Measurements from ENCODE around the gene COL6A3. TPM values are rescaled to one million over a fixed set of nuclear protein-coding genes. Genes with fewer than 3 reads are reported as not detected.

Gene COL6A3
- total RNA-seq, 1 donor = 1,478 TPM

DNA sequence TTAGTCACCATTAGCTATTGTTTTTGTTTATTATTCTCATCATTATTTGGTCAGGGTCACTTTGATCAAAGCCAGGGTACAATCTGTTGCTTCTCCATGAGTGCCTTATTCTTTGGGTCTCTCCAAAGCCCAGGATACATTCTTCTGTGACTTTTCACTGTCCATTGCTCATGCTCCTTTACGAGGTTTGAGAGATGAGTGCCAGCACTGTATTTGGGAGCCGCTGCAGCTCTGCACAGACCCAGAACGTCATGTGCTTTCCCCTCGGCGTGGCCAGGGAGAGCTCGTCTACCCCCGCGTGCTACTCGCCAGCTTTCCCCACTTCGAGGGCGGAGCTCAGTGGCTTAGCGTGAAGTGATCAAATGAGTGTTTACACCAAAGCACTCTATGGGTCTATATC lies 123.7 kb downstream of the COL6A3 start:
- DNase-seq (ENCODE audit: low read depth) = peak; percentile 89
- H3K4me3 ChIP-seq (ENCODE audit: low read depth, low read length) = no peak overlapping the region
- TF ChIP-seq, protein P1, sequence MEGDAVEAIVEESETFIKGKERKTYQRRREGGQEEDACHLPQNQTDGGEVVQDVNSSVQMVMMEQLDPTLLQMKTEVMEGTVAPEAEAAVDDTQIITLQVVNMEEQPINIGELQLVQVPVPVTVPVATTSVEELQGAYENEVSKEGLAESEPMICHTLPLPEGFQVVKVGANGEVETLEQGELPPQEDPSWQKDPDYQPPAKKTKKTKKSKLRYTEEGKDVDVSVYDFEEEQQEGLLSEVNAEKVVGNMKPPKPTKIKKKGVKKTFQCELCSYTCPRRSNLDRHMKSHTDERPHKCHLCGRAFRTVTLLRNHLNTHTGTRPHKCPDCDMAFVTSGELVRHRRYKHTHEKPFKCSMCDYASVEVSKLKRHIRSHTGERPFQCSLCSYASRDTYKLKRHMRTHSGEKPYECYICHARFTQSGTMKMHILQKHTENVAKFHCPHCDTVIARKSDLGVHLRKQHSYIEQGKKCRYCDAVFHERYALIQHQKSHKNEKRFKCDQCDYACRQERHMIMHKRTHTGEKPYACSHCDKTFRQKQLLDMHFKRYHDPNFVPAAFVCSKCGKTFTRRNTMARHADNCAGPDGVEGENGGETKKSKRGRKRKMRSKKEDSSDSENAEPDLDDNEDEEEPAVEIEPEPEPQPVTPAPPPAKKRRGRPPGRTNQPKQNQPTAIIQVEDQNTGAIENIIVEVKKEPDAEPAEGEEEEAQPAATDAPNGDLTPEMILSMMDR (IDR thresholded peaks at IDR 0.05; ENCODE audit: insufficient read depth, low read length) = no peak

DNA sequence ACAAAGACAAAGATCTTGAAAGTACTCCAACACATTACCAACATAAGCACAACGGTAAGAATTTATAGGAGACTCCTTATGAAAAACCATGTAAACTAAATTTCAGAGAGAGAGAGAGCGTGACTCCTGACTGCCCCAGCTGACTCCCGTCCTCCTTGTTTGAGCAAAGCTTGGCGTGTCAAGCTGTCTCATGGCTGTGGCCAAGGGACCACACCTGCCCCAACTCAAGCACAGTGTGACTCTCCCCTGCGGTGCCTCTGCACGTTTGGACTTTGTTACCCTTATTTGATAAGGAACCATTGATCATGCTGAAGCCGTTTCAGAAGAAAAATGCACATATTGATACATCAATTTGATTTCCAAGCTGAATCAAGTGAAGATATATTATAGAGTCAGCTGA lies 124.8 kb downstream of the COL6A3 start:
- DNase-seq (ENCODE audit: low read depth) = no peak
- no peak overlapping the region for H3K4me3 ChIP-seq (ENCODE audit: low read depth, low read length)
- TF ChIP-seq, protein P1 (IDR thresholded peaks at IDR 0.05; ENCODE audit: insufficient read depth, low read length) = no peak

DNA sequence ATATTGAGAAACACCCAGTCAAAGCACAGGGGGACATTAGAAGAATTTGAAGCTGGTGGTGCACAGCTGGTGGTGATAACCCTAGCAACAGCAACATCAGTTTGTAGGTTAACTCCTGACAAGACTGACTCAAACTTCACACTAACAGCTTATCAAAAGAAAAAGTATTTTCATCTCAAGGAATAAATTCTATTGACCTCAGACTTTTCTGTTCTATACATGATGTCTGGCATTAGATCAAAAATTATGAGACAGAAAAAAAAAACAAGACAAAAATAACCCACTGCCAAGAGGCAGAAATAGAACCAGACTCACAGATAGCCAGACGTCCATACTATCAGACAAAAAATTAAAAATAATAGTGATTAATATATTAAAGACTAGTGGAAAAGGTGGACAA lies 126.1 kb downstream of the COL6A3 start:
- H3K4me3 ChIP-seq (ENCODE audit: low read depth, low read length) = no peak overlapping the region
- DNase-seq (ENCODE audit: low read depth) = peak; percentile 41
- TF ChIP-seq, protein P1 (IDR thresholded peaks at IDR 0.05; ENCODE audit: insufficient read depth, low read length) = no peak

DNA sequence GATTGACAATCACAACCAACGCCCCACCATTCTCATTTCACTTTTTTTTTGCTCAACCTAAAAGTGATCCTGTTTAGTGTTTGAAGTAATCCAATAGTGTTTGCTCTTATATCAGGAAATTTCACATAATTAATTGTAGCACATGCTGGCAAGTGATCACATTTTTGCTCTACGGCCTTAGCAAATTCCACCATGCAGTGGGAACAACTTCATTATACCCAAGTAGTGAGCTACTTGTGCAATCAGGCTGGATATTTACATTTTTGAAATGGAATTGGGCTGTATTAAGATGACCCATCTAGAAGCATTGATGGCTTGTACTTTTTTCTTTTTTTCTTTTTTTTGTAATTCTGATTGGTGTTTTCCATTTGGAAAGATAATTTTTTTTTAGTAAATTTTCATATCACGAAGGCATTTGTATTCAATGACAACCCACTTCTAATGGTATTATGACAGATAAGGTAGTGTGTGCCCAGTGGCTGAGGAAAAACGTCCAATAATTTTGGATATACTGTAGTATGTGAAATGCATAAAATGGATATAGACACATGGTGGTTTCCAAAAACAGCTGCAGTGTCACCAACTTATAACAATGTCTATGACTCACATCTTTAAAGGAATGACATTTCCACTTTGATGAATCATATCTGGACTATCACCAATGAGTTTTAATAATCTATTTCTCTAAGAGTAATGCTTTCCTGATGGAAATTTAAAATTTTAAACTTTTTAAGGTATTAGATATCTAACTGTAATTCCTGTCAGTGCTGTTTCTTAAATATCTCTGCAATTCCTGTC lies 130.6 kb downstream of the COL6A3 start:
- TF ChIP-seq, protein P1 (IDR thresholded peaks at IDR 0.05; ENCODE audit: insufficient read depth, low read length) = no peak
- H3K4me3 ChIP-seq (ENCODE audit: low read depth, low read length) = no peak overlapping the region

DNA sequence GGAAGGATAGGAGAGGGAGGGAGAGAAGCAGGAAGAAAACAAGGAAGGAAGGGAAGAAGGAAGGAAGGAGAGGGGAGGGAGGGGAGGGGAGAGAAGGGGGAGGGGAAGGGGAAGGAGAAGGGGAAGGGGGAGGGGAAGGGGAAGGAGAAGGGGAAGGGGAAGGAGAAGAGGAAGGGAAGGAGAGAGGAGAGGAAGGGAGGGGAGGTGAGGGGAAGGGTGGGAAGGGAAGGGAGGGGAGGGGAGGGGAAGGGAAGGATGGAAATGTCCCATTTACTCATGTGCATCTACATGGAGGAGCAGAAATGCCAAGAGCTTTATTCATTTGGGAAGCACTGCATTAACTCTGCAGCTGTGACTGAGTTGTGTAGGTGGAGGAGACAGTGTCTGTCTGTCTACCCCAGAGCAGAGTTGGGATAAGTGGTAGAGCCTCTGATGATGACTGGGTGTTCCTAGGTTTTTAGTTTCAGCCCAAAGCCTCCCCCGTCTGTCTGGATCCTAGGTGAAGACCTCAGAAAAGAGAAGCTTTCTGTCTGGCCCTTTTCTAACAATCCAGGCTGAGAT lies 131.3 kb downstream of the COL6A3 start:
- no peak overlapping the region for H3K4me3 ChIP-seq (ENCODE audit: low read depth, low read length)
- no peak for DNase-seq (ENCODE audit: low read depth)
- TF ChIP-seq, protein P1 (IDR thresholded peaks at IDR 0.05; ENCODE audit: insufficient read depth, low read length) = no peak

More for the DNA sequence above, 130.6 kb downstream of the COL6A3 start:
- DNase-seq (ENCODE audit: low read depth) = peak; percentile 81

DNA sequence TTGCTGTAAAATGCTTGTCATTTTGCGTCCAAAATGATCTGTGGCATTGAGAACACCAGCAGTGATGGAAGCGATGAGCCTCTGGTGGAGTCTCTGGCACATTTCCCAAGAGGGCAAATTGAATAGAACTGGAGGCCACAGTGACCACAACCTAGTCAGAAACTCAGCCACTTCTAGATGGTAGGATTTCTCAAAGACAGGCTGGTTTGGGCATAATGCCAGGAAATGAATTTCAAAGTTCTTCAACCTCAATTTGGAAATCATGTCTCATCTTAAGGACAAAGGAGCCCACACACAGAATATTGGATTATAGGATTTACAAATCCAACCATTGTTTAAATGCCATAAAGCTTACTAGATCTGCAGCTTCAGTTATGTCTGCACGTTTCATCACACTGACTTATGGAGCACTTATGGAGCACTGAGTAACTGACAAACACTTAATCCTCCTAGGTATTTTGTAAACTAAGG lies 132.1 kb downstream of the COL6A3 start:
- TF ChIP-seq, protein P1 (IDR thresholded peaks at IDR 0.05; ENCODE audit: insufficient read depth, low read length) = no peak
- no peak overlapping the region for H3K4me3 ChIP-seq (ENCODE audit: low read depth, low read length)
- peak; percentile 92 for DNase-seq (ENCODE audit: low read depth)

Measured in fibroblast of the aortic adventitia (primary cell).